ENCODE data around the gene TMEM119.

The TMEM119 gene

DNA sequence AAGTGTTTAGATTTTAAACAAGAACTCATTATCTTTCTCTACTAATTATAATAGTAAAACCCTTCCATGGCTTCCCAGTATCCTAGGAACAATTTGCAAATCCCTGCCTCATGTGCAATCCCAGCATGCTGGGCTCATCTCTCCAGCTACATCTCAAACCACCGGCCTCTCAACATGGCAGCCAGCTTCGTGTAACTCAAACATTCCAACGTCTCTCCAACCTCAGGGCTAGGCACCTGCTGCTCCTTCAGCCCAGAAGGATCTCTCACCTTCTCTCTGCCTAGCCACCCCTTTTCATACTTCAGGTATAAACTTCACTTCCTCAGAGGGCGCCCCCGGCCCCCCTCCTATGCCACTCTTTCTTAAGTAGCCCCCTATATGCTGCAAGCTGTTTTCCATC is 44.1 kb downstream of the TMEM119 start:
- TF ChIP-seq, protein P1, sequence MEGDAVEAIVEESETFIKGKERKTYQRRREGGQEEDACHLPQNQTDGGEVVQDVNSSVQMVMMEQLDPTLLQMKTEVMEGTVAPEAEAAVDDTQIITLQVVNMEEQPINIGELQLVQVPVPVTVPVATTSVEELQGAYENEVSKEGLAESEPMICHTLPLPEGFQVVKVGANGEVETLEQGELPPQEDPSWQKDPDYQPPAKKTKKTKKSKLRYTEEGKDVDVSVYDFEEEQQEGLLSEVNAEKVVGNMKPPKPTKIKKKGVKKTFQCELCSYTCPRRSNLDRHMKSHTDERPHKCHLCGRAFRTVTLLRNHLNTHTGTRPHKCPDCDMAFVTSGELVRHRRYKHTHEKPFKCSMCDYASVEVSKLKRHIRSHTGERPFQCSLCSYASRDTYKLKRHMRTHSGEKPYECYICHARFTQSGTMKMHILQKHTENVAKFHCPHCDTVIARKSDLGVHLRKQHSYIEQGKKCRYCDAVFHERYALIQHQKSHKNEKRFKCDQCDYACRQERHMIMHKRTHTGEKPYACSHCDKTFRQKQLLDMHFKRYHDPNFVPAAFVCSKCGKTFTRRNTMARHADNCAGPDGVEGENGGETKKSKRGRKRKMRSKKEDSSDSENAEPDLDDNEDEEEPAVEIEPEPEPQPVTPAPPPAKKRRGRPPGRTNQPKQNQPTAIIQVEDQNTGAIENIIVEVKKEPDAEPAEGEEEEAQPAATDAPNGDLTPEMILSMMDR (IDR thresholded peaks at IDR 0.05; ENCODE audit: extremely low read depth, insufficient read depth, missing control alignments), result no peak
- no peak for DNase-seq (ENCODE audit: low spot score)
- in situ Hi-C loops (cut with MboI; ENCODE audit: low pct_unique_long_range_greater_than_20kb, low sequenced_read_pairs, unreplicated experiment), result no loop called here

DNA sequence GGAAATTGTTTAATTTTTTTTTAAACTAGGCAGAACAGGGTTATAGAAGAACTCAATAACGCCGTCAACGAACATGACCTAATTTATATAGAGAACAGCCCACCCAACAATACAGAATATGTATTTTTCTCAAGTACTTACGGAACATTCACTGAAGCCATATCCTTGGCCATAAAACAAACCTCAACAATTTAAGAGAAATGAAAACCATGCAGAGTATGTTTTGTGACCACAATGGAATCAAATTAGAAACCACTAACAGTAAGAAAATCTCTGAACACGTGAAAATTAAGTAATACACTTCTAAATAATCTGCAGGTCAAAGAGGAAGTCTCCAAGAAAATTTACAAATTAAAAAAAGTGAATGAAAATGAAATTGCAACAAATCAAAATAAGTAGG is 46.3 kb downstream of the TMEM119 start:
- in situ Hi-C loops (cut with MboI; ENCODE audit: low pct_unique_long_range_greater_than_20kb, low sequenced_read_pairs, unreplicated experiment), result no loop called here
- TF ChIP-seq, protein P1 (IDR thresholded peaks at IDR 0.05; ENCODE audit: extremely low read depth, insufficient read depth, missing control alignments), result no peak
- DNase-seq (ENCODE audit: low spot score), result no peak

DNA sequence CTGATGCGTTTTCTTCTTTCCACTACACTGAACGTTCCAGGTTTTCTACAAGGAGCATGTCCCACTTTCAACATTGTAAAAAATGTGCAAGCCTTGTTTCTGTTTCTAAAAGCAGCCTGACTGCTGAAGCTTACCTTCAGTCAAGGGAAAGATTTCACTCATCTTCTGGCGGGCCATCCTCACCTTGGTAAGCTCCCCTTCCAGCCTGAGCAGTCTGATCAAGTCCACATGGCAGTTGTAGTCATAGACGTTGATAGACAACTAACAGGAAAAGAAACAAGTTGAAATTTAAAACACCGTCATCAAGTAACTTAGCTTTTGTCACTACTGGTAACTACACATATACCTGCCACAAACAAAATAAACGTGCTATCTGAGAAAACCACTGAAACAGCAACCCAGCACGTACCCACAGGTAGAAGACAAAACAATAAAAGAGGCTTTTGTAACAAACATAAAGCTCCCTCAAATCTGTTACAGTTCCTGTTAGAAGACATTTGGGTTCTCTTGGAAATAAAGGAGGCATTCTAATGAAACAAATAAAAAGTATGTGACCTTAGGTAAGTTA is 48.8 kb downstream of the TMEM119 start:
- DNase-seq (ENCODE audit: low spot score), result no peak
- in situ Hi-C loops (cut with MboI; ENCODE audit: low pct_unique_long_range_greater_than_20kb, low sequenced_read_pairs, unreplicated experiment), result no loop called here
- TF ChIP-seq, protein P1 (IDR thresholded peaks at IDR 0.05; ENCODE audit: extremely low read depth, insufficient read depth, missing control alignments), result no peak

DNA sequence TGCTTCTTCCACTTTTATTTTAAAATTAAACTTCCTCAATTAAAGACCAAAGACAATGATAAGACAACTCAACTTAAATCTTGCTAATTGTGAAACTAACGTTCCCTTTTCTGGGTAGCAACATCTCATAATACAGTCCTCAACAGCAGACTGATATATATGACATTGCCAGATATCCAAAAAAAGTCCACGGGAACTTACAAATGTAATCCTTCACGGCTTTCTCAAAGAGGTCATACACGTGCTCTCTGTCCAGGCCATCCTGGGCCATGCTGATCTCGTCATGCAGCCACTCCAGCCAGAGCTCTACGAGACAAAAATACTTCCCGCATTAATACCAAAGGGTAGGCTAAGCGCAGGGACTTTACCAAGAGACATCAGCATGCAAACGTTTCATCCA is 50.2 kb downstream of the TMEM119 start:
- no peak for DNase-seq (ENCODE audit: low spot score)
- TF ChIP-seq, protein P1 (IDR thresholded peaks at IDR 0.05; ENCODE audit: extremely low read depth, insufficient read depth, missing control alignments), result no peak
- in situ Hi-C loops (cut with MboI; ENCODE audit: low pct_unique_long_range_greater_than_20kb, low sequenced_read_pairs, unreplicated experiment), result no loop called here

DNA sequence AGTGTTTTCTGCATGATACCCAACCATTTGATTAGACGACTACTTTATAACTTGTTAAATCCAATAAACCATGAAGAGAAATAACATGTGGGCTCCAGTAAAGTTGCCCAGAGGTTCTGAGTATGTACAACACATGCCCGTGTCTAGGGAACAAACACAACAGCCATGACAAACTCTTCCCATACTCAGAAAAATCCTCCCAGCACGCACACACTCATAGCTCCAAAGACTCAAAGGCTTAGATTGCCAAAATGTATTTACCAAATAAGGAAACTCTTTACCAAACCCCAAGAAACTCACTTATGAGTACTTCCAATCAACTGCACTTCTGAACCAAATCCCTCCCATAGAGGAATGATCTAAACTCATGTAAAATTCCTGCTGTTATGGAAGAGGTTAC is 54.2 kb downstream of the TMEM119 start:
- TF ChIP-seq, protein P1 (IDR thresholded peaks at IDR 0.05; ENCODE audit: extremely low read depth, insufficient read depth, missing control alignments), result no peak
- in situ Hi-C loops (cut with MboI; ENCODE audit: low pct_unique_long_range_greater_than_20kb, low sequenced_read_pairs, unreplicated experiment), result no loop called here
- DNase-seq (ENCODE audit: low spot score), result no peak

DNA sequence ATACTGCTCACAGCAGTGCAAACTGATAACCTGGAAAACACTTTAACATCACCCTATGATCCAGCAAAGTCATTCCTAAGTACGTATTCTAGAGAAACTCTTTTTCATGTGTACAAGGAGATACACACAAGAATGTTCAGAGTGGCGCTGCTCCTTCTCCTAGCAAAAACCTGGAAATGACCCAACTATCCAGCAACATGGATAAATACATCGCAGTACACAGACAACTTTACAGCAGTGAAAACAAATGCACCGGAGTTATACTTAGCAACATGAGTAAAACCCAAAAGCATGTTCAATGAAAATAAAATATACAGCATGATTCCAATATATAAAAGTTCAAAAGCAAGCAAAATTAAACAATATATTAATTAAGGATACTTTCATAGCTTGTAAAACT is 55.6 kb downstream of the TMEM119 start:
- in situ Hi-C loops (cut with MboI; ENCODE audit: low pct_unique_long_range_greater_than_20kb, low sequenced_read_pairs, unreplicated experiment), result no loop called here
- DNase-seq (ENCODE audit: low spot score), result no peak
- TF ChIP-seq, protein P1 (IDR thresholded peaks at IDR 0.05; ENCODE audit: extremely low read depth, insufficient read depth, missing control alignments), result no peak

Measured in GM13977 (cell line).